ENCODE measurements around the gene ABL1. TPM values are rescaled to one million over a fixed set of nuclear protein-coding genes. Genes with fewer than 3 reads are reported as not detected.
A peak's percentile ranks its signal among the peaks of the same experiment; 100 is the strongest.

Gene ABL1
- total RNA-seq, 2 donors from 2014 or later: 34.9 to 35.8 TPM

GRCh38 chr9:130934702-130935647, 99.9 kb downstream of the ABL1 start:
- no peak for ATAC-seq

GRCh38 chr9:130935648-130936271, 100.7 kb downstream of the ABL1 start:
- ATAC-seq (no peak), DNase-seq (no peak)
- no peaks in the 10 kb centered on the region for H3K9me3 ChIP-seq (ENCODE audit: control insufficient read depth, low read length, poor library complexity, severe bottlenecking)
- no peak overlapping the region for H3K4me3 Mint-ChIP-seq
- H3K4me1 Mint-ChIP-seq: peaks cover 14% of the 10 kb centered on the region
- H3K27ac Mint-ChIP-seq: no peak overlapping the region
- peaks cover 68% of the 10 kb centered on the region for H3K27me3 Mint-ChIP-seq
- peaks cover 6% of the 10 kb centered on the region for H3K36me3 Mint-ChIP-seq (ENCODE audit: low read depth)

More at GRCh38 chr9:130934702-130935647, 99.9 kb downstream of the ABL1 start:
- Mint-ChIP-seq H3K27ac (no peak overlapping the region), H3K4me1 (peaks cover 14% of the 10 kb centered on the region), H3K4me3 (no peak overlapping the region), H3K36me3 (ENCODE audit: low read depth) (peaks cover 6% of the 10 kb centered on the region), H3K27me3 (peaks cover 66% of the 10 kb centered on the region)
- no peak for DNase-seq
- no peaks in the 10 kb centered on the region for H3K9me3 ChIP-seq (ENCODE audit: control insufficient read depth, low read length, poor library complexity, severe bottlenecking)

GRCh38 chr9:130936285-130937117, 101.4 kb downstream of the ABL1 start:
- no peaks in the 10 kb centered on the region for H3K9me3 ChIP-seq (ENCODE audit: control insufficient read depth, low read length, poor library complexity, severe bottlenecking)
- H3K4me3 Mint-ChIP-seq: no peak overlapping the region
- DNase-seq (no peak), ATAC-seq (no peak)
- peaks cover 6% of the 10 kb centered on the region for H3K36me3 Mint-ChIP-seq (ENCODE audit: low read depth)
- H3K27me3 Mint-ChIP-seq: peaks cover 70% of the 10 kb centered on the region
- H3K27ac Mint-ChIP-seq: peak overlapping the region; percentile 51
- peaks cover 19% of the 10 kb centered on the region for H3K4me1 Mint-ChIP-seq

Other genes with a start within 250 kb of the ABL1 start
- not detected for gene PRDM12, start 170.7 kb upstream of the ABL1 start, total RNA-seq
- 10 to 100 TPM; 44.0 to 54.3 TPM for gene EXOSC2, start 141.5 kb upstream of the ABL1 start, total RNA-seq
- not detected for gene QRFP, start 61.6 kb downstream of the ABL1 start, total RNA-seq
- not detected for gene FIBCD1, start 104.0 kb downstream of the ABL1 start, total RNA-seq
- gene LAMC3, start 173.9 kb downstream of the ABL1 start, total RNA-seq: under 1 TPM; 0.47 to 0.50 TPM